ENCODE measurements around the gene LTB4R2.

LTB4R2 gene

GRCh38 chr14:24277071-24277470 is 32.9 kb upstream of the LTB4R2 start:
- DNase-seq (ENCODE audit: low read depth in 1 of 2, low spot score in 1 of 2) = no peak

- no peak for DNase-seq (ENCODE audit: low read depth in 1 of 2, low spot score in 1 of 2)
Measured at GRCh38 chr14:24277606-24278321, 32.2 kb upstream of the LTB4R2 start.

GRCh38 chr14:24278424-24278823 is 31.5 kb upstream of the LTB4R2 start:
- DNase-seq (ENCODE audit: low read depth in 1 of 2, low spot score in 1 of 2) = no peak

GRCh38 chr14:24279301-24280186 is 30.4 kb upstream of the LTB4R2 start:
- peak in 1 of 2 donors; percentile 30 for DNase-seq (ENCODE audit: low read depth in 1 of 2, low spot score in 1 of 2)

GRCh38 chr14:24280797-24281460 is 29.0 kb upstream of the LTB4R2 start:
- DNase-seq (ENCODE audit: low read depth in 1 of 2, low spot score in 1 of 2) = no peak

- no peak for DNase-seq (ENCODE audit: low read depth in 1 of 2, low spot score in 1 of 2)
Measured at GRCh38 chr14:24281636-24282035, 28.3 kb upstream of the LTB4R2 start.

GRCh38 chr14:24282736-24283135 is 27.2 kb upstream of the LTB4R2 start:
- no peak for DNase-seq (ENCODE audit: low read depth in 1 of 2, low spot score in 1 of 2)

GRCh38 chr14:24283796-24284460 is 26.0 kb upstream of the LTB4R2 start:
- DNase-seq (ENCODE audit: low read depth in 1 of 2, low spot score in 1 of 2) = no peak

- DNase-seq (ENCODE audit: low read depth in 1 of 2, low spot score in 1 of 2) = no peak
Measured at GRCh38 chr14:24284501-24285035, 25.4 kb upstream of the LTB4R2 start.

GRCh38 chr14:24285351-24285750 is 24.6 kb upstream of the LTB4R2 start:
- no peak for DNase-seq (ENCODE audit: low read depth in 1 of 2, low spot score in 1 of 2)

GRCh38 chr14:24286996-24287395 is 22.9 kb upstream of the LTB4R2 start:
- DNase-seq (ENCODE audit: low read depth in 1 of 2, low spot score in 1 of 2) = no peak

- no peak for DNase-seq (ENCODE audit: low read depth in 1 of 2, low spot score in 1 of 2)
Measured at GRCh38 chr14:24289649-24290280, 20.2 kb upstream of the LTB4R2 start.

- no peak for DNase-seq (ENCODE audit: low read depth in 1 of 2, low spot score in 1 of 2)
Measured at GRCh38 chr14:24290746-24291145, 19.2 kb upstream of the LTB4R2 start.

- DNase-seq (ENCODE audit: low read depth in 1 of 2, low spot score in 1 of 2) = no peak
Measured at GRCh38 chr14:24291446-24292117, 18.4 kb upstream of the LTB4R2 start.

GRCh38 chr14:24292118-24292807 is 17.7 kb upstream of the LTB4R2 start:
- no peak for DNase-seq (ENCODE audit: low read depth in 1 of 2, low spot score in 1 of 2)

GRCh38 chr14:24293525-24293924 is 16.4 kb upstream of the LTB4R2 start:
- DNase-seq (ENCODE audit: low read depth in 1 of 2, low spot score in 1 of 2) = no peak

GRCh38 chr14:24296341-24297157 is 13.4 kb upstream of the LTB4R2 start:
- peak; percentile 46 to 48 for DNase-seq (ENCODE audit: low read depth in 1 of 2, low spot score in 1 of 2)

- no peak for DNase-seq (ENCODE audit: low read depth in 1 of 2, low spot score in 1 of 2)
Measured at GRCh38 chr14:24297190-24297964, 12.6 kb upstream of the LTB4R2 start.
